AG20443 (cell line): ENCODE results near the gene TACC2.

Experiments used
- DNase-seq: peaks from one replicate; pipeline ENCODE4 v3.0.0; 2012; ENCODE audit warnings: low spot score, mixed read lengths

Gene TACC2

DNA sequence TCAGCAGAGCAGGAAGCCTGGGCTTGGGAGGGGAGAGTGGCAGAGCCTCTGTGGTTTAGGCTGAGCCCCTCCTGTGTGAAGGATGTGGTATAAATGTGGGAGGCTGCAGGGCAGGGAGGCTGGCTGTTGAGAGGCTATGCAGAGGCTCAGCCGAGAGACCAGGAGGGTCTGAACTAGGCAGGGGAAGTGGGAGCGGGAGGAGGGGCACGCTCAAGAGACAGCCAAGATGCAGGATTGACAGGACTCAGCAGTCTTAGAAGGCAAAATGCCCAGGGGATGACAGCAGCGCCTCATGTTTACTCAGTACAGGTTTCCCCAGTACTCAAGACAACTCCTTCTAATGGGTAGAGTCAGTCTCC is 306.5 kb downstream of the TACC2 start:
- no peak for DNase-seq

DNA sequence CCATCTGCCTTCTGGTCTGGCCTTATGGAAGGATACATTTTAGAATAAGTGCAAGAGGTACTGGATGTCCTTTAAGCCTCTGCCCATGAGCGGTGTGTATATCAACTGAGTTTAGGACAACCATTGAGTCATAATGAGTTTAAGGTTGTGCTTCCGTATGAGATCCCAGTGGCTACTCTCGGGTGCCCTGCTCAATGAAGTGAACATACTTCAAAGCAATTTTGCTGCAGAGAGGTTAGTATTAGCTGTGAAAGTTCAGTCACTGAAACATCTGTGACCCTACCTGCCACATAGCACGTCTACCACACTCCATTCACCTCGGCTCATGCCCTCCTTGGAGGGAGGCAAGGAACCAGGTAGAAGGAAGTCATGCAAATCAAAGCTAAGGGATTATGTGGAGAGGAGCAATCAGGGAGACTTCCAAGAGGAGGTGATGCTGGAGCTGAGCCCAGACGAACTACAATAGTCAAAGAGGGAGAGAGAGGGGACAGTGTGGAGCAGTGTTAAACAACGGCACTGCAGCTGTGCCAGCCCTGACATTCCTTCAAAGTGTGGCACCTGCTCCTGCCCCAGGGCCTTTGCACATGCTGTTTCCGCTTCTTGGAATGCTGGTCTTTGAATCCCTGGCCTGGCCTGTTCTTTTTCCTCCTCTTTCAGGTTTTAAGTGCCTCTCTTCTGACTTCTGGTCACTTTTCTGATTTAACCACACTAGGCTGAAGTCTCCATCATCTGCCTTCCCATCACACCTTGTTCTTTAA is 307.6 kb downstream of the TACC2 start:
- DNase-seq, result no peak

DNA sequence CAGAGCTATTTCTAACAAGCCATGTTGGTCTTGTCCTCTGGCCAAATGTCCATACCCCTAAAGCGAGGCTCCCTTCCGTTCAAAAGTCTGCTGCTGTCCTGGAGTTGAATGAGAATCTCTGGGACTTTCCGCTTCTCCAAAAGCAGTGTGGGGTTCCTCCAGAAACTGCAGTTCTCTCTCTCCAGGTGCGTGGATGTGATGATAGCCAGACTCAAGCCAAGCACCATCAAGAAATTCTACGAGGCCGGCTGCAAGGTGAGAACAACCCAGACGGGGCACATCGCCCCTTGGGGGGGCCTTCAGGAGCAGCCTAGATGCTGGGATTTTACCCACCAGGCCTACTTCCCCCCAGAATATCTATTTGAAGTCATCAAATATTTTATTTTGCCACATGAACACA is 308.6 kb downstream of the TACC2 start:
- no peak for DNase-seq

DNA sequence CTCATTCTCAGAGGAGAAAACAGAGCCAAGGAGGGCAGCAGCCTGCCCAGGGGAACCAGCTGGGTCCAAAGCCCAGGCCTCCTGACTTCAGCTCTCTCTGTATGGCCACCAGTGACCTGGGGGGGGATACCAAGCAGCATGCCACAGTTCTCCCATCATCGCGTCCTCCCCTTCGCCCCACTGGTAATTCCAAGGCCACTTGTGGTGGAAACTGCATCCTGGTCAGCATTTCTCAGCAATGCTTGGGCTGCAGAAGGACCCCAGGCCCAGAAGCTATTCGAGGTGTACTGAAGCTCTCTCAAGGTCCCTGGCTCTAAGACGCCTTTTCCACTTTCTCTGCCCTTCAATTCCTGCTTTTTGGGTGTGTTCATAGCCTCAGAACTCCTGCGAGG is 309.2 kb downstream of the TACC2 start:
- no peak for DNase-seq

DNA sequence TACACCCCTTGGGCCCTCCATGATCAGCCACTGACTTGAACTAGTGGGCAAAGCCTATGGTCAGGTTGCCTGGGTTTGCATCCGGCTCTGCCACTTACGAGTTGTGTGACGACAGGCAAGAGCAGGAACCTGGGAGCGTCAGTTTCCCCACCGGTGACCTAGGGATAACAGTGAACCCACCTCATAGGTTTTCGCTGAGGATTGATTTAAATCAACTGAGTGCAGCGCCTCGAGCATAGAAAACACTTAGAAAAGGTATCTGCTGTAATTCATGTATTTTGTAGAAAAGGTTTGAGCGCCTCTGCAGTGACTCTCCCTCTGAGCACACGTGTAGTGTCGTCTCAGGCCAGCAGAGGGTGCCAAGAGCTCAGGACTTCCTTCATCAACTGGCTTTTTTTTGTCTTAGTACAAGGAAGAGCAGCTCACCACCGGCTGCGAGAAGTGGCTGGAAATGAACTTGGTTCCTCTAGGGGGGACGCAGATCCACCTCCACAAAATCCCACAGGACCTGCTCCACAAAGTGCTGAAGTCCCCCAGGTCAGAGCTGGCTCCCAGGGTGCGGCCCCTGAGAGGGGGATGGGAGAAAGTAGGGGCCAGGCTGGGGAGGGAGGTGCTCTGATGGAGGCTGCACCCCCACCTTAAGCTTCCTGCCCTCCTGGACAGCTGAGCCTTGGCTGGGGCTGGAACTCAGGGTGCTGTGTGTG is 309.8 kb downstream of the TACC2 start:
- DNase-seq, result peak; percentile 86

DNA sequence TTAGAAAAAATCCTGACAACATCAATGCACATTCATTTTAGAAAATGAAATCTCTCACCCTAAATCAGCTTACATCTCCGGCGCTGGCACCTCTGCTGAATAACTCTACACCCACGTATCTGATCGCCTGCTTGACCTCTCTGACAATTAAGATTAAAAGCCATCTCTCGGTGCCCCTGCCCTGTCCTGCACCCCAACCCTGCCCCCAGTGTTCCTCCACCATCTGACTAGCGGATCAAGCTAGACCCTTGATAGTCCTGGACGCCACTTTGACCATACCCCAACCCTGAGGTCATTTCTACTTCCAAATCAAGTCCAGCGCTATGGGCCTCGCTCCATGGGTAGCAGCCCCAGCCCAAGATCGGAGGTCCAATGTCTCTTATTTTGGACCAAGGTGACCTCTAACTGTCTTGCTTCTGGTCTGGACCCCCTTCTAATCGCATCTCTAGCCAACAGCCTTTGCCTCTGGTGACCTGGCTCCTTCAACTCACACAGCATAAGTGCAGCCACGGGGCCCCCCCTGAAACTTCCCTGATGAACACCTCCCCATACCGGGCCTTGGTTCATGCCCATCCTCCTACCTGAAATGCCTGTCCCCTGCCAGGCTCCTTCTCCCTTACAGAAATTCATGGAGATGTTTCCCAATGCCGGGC is 310.6 kb downstream of the TACC2 start:
- no peak for DNase-seq

DNA sequence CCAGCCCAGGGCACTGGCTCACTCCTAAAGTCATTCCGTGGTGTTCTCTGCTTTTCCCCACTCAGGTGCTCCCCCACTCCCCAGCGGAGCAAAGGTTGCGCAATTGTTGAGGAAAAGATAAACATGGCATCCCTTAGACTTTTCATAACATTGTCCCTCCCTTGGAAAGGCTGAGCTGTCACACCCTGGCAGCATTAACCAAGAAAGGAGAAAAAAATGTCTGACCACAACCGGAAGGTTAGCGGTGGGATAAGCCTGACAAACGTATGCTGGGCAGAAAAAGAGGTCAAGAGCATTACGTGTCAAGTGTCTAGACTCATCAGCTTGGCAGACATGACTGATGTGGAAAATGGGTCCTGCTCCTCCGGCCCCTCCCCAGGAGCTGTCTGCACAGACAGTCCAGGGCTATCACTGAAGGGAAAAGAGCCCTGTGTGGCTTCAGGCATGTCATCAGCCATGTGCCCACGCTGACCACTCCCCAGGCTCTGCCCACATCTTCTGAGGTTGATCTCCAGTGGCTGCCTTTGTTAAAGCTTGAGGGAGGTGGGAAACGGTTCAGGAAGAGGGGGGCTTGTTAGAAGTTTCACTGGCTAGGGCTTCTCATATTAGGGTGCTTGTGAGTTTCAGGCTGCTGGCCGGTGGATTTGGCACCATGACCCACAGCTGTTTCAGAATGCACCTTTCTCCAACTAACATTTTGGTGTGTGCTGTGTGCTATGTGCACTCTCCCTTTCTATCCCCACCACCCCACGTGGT is 312.3 kb downstream of the TACC2 start:
- DNase-seq, result peak; percentile 87

DNA sequence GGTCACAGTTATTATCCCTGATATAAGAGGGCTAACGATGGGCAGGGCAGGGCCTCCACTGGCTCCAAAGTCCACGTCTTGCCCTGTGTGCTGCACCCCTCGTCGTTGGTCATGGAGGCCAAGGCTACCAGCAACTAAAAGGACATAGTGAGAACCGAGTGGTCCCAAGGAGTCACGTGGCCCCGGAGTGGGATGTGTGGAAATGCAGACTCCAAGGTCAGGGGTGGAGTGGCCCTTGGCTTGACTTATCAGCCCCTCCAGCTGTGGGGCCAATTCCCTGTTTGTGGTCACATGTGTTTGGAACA is 312.8 kb downstream of the TACC2 start:
- no peak for DNase-seq

DNA sequence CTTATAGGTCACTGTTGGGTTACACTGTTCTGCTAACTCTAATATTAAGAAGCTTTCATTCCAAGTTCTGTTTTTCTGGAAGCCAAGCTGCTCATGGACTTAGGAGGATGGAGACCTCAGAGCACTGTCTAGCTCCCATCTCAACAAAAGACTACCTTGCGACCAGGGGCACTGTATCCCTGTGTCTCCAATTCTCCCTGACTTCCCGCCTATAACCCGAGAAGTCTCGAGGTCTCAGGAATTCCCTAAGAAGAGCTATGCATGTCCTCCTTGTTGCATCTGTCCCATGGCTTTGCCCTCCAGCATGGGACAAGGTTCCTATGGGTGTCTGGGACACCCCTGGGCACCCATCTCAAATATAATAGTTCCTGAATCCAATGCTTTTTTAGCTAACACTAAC is 313.4 kb downstream of the TACC2 start:
- DNase-seq, result no peak

DNA sequence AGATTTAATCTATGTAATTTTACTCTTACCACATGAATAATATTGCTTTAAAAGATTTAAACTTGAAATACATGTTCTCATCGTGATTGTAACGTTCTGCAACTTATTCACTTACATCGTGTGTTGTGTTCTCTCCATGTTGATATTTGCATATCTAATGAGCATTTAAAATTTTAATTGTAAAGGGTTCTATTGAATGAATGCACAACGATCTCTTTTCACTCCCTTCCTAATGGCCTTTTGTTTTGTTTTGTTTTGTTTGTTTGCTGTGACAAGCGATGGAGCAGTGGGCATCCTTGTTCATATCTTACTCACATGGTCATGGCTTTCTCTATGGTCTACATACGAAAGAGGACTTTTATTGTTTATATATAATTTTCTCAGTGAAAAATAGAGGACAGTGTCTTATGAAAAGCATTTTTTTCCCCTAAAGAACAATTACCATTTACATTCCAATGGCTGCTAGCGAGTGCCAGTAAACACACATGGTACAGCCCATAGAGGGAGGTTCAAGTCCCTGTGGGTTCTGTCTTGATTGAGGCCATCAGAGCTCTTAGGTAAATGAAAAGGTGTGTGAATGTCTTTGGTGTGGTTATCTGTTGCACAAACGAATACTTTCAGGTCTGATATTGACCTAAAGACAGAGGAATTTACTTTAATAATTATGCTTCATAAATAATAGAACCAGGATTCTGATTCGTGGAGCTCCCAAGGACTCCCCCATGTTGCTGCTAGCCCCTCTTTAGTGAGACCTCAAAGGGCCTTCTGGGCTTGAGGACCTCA is 314.5 kb downstream of the TACC2 start:
- DNase-seq, result no peak
